SH-SY5Y (cell line): ENCODE measurements around the gene SLC25A20.

ENCODE experiments used
- GATA2 ChIP-seq: IDR thresholded peaks from 2 replicates; pipeline ENCODE4 v1.6.1; 2011; ENCODE audit warnings: mild to moderate bottlenecking, low read depth, low read length
- GATA3 ChIP-seq: IDR thresholded peaks from 2 replicates; pipeline ENCODE4 v1.6.1; 2011; ENCODE audit warnings: low read depth, mild to moderate bottlenecking, low read length, moderate library complexity

Gene SLC25A20

DNA sequence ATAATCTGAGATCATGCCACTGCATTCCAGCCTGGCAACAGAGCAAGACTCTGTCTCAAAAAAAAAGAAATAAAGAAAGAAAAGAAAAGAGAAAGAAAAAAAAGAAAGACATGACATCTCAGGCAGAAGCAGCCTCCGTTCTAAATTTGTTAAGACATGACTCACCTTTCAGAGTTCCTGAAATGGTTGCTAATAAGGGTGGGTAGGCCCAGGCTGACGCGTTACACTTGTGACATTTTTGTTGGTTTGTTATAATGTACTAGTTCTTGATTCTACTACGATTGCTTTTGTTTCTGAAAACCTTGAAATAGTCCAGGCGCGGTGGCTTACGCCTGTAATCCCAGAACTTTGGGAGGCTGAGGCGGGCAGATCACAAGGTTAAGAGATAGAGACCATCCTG, 21.0 kb downstream of the SLC25A20 start:
- TF ChIP-seq GATA3 = no peak
- TF ChIP-seq GATA2 = no peak

- TF ChIP-seq GATA3 = no peak
- no peak for TF ChIP-seq GATA2
These were observed 35.6 kb downstream of the SLC25A20 start for GRCh38 chr3:48863122-48863521.

- no peak for TF ChIP-seq GATA3
- TF ChIP-seq GATA2 = no peak
These were observed 39.5 kb downstream of the SLC25A20 start for GRCh38 chr3:48859206-48859605.

DNA sequence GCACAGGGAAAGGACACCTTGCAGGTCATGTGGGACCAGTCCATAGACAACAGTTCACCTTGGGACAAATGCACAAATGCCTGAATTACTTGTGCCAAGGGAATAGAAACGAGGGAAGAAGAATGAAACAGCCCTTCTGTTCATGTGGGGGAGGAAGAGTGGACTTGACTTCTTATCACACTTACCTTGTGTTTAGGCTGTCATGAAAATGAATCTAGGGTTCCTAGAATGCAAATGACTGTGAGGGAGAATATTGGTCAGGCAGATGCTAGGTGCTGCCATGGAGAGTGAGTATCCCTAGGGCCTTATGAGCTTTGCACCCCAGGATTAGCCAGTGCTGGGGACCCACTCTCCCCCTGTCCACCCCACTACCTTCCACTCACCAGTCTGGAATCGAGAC, 40.0 kb downstream of the SLC25A20 start:
- no peak for TF ChIP-seq GATA2
- no peak for TF ChIP-seq GATA3

- TF ChIP-seq GATA2 (no peak), GATA3 (no peak)
These were observed 41.0 kb downstream of the SLC25A20 start for GRCh38 chr3:48857641-48858040.

GRCh38 chr3:48856469-48856868, 42.2 kb downstream of the SLC25A20 start:
- TF ChIP-seq GATA2 (no peak), GATA3 (no peak)

GRCh38 chr3:48855681-48856447, 42.8 kb downstream of the SLC25A20 start:
- no peak for TF ChIP-seq GATA3
- TF ChIP-seq GATA2 = no peak

DNA sequence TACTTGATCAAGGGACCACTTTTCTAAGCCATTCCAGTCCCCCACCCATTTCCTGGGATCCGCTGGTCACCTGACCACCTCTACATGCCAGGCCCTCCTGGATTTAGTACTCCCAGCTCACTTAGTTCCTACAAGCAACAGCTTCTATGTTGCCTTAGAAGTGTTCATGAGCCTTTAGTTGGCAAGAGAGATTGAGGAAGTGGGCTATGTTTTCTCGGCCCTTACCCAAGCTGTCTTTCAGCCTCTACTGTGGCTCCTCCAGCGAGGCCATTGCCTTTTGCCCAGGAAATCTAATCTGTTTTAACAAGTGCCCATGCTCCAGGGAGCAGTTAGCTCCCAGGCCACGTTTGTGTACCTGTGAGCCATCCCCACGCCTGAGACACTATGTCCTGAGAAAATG, 46.5 kb downstream of the SLC25A20 start:
- TF ChIP-seq GATA2 = no peak
- no peak for TF ChIP-seq GATA3

- TF ChIP-seq GATA2 (no peak), GATA3 (no peak)
These were observed 47.3 kb downstream of the SLC25A20 start for GRCh38 chr3:48851407-48851806.

DNA sequence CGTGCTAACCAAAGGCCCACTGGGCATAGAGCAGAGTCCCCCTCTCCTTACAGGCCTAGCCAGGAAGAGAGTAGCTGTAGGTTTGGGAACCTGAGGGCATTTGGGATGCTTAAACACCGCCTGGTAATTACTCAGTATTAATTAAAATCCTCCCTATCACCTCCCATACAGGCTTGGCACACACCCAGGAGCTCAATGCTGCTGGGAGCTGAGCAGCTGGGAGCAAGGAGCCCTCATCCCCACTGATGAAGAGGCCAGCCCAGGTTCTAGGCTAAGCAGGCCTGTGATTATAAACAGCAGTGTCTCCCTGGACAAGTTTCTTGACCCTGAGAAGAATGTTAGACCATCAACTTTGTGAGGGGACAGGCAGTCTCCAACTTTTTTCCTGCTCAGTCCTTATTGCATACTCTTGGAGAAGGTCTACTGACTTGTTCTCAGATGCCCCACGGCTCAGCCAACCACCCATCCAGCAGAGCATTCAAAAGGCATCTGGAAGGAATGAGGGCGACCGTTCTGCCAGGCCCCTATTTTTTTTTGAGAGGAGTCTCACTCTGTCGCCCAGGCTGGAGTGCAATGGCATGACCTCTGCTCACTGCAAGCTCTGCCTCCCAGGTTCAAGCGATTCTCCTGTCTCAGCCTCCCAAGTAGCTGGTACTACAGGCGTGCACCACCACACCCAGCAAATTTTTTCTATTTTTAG, 49.7 kb downstream of the SLC25A20 start:
- TF ChIP-seq GATA3 = no peak
- no peak for TF ChIP-seq GATA2

DNA sequence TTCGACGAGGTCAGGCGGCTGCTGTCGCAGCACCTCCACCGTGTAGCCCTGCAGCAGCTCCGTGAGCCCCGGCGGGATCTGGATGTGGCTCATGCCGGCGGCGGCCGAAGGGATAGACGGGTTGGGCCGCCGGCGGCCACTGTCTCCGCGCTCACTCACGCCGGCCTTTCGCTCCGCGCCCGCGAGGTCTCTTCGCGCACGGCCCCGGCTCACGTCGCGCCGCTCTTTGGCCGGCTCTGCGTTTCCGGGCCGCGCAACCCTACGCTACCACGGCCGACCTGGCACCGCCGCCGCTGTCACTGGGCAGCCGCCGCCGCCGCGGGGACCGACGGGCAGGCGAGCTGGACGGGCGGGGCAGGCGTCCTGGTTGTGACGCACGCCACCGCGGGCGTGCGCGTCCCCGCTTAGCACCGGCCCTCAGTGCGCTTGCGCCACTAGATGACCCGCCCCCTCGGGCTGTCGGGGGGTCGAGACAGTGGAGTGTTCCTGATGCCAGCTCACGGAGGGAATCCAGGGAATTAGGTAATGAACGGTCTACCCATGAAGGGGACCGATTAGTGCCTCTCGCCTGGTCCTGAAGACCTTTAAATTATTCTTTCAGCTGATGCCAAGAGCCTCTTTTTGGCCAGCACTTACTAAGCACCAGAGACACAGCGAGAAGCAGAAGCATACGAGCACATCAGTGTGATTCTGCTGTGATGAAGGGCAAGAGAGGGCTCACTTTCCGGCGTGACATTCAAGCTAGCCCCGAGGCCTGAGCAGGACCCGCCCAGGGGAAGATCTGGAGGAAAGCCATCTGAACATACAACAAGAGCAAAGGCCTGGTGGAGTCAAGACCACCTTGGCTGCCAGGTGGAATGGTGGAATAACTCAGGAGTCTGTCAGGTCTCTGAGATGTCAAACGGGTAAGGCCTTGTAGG, 50.9 kb downstream of the SLC25A20 start, which contains the start of gene PRKAR2A:
TSS of gene PRKAR2A (minus strand) at position 371 of the 920 bp plus-strand sequence. CDS start at position 93, 278 bp downstream.
- no peak for TF ChIP-seq GATA2
- no peak for TF ChIP-seq GATA3

- TF ChIP-seq GATA2 (no peak), GATA3 (no peak)
These were observed 51.6 kb downstream of the SLC25A20 start for GRCh38 chr3:48847053-48847503.

GRCh38 chr3:48845170-48845569, 53.5 kb downstream of the SLC25A20 start:
- TF ChIP-seq GATA3 (no peak), GATA2 (no peak)

GRCh38 chr3:48837163-48837562, 61.5 kb downstream of the SLC25A20 start:
- TF ChIP-seq GATA2 (no peak), GATA3 (no peak)
